Ecto neural progenitor cell (in vitro differentiated cells): Measurements from ENCODE around the gene COL20A1.
A peak's percentile ranks its signal among the peaks of the same experiment; 100 is the strongest.

Experiments
- DNase-seq: peaks from one replicate; pipeline ENCODE4 v3.0.0-alpha.2; 2018; ENCODE audit warnings: low spot score

COL20A1 gene

GRCh38 chr20:63350196-63350595 lies 57.2 kb downstream of the COL20A1 start:
- no peak for DNase-seq

DNA sequence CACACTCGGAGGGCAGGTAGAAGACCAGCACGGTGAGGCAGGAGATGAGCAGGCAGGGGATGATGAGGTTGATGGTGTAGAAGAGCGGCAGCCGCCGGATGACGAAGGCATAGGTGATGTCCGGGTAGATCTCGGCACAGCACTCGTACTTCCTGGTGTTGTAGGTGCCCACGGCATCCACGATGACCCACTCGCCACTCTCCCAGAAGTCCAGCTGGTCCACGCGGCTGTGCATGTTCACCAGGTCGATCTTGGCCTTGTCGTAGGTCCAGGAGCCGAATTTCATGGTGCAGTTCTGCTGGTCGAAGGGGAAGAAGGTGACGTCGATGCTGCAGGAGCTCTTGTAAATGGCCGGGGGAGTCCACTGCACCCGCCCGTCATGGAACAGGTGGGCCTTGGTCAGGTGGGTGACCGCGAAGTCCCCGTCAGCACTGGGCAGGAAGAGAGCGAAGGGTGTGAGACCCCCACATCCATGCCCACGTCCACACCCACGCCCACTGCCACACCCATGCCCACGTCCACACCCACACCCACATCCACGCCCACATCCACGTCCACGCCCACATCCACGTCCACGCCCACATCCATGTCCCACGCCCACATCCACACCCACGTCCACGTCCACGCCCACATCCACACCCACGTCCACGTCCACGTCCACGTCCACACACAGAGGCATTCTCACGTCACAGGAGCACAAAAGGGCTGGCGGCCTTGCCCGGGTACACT lies 57.8 kb downstream of the COL20A1 start:
- DNase-seq: no peak

GRCh38 chr20:63351326-63351700 lies 58.3 kb downstream of the COL20A1 start:
- DNase-seq: no peak

GRCh38 chr20:63351811-63352591 lies 59.0 kb downstream of the COL20A1 start:
- DNase-seq: peak; percentile 77

DNA sequence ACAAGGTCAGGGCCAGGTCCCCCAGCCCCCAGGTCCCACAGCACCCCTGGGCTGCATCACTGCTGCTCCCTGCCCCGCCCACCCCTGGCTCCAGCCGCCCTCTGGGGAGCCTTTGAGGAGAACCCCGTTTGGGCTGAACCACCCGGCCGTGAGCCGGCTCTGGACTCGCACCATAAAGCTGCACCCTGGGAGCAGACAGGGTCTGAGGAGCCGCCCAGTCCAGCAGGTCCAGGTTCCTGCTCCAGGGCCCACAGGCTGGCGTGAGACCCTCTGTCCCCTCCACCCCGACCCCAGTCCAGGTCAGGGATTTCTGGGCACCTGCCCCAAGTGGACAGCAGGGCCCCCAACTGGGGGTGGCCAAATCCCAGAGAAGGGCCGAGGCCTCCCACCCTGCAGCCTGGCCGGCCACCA lies 59.8 kb downstream of the COL20A1 start:
- DNase-seq: no peak

- no peak for DNase-seq
Observed at GRCh38 chr20:63354636-63355350, 61.8 kb downstream of the COL20A1 start.

GRCh38 chr20:63355781-63356295 lies 62.9 kb downstream of the COL20A1 start:
- DNase-seq: no peak

DNA sequence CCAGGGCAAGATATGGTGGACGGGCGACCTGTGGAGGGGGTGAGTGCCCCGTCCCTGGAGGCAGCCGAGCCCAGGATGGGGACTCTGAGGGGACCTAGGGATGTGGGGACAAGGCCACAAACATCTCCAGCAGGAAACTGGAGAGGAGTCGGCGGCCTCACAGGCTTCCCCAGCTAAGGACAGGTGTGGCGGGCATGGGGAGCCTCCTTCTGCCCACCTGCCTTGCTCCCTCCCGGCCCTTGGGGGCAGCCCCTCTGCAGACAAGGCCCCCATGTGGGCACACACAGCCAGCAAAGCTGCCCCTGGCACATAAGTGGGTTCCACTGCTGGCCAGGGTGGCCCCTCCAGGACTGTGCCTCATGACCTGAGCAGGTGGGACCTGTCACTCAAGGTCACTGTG lies 63.5 kb downstream of the COL20A1 start:
- DNase-seq: no peak

DNA sequence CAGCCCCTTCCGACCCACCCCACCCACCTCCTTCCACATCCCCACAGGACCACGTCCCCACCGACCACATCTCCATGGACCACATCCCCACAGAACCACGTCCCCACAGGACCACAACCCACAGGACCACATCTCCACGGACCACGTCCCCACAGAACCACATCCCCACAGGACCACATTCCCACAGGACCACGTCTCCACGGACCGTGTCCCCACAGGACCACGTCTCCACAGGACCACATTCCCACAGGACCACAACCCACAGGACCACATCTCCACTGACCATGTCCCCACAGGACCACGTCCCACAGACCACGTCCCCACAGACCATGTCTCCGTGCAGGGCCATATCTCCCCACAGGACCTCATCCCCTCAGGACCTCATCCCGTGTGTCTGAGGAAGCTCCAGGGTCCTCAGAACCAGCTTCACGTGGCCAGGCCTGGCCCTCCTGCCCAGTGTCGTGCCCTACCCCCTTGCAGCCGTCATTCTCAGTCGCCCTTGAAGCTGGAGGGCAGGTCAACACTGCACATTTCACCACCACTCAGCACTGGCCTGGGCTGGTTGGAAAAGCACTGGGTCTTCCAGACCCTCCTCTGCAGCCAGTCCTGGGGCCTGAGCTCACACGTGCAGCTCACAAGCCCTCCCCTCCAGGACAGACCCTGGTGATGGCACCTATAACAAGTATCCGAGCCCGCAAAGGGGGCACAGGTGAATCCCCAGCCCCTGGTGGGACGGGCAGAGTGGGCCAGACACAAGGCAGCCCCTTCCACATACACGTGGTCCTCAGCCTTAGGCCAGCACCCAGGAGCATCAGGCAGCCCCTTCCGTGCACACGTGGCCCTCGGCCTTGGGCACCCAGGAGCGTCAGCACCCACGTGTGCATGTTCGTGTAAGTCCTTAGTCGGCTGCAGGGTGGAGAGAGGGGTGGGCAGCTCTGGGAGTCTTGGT lies 64.2 kb downstream of the COL20A1 start:
- DNase-seq: no peak

- no peak for DNase-seq
Observed at GRCh38 chr20:63357921-63358905, 65.2 kb downstream of the COL20A1 start.

GRCh38 chr20:63359164-63359934 lies 66.4 kb downstream of the COL20A1 start:
- no peak for DNase-seq

DNA sequence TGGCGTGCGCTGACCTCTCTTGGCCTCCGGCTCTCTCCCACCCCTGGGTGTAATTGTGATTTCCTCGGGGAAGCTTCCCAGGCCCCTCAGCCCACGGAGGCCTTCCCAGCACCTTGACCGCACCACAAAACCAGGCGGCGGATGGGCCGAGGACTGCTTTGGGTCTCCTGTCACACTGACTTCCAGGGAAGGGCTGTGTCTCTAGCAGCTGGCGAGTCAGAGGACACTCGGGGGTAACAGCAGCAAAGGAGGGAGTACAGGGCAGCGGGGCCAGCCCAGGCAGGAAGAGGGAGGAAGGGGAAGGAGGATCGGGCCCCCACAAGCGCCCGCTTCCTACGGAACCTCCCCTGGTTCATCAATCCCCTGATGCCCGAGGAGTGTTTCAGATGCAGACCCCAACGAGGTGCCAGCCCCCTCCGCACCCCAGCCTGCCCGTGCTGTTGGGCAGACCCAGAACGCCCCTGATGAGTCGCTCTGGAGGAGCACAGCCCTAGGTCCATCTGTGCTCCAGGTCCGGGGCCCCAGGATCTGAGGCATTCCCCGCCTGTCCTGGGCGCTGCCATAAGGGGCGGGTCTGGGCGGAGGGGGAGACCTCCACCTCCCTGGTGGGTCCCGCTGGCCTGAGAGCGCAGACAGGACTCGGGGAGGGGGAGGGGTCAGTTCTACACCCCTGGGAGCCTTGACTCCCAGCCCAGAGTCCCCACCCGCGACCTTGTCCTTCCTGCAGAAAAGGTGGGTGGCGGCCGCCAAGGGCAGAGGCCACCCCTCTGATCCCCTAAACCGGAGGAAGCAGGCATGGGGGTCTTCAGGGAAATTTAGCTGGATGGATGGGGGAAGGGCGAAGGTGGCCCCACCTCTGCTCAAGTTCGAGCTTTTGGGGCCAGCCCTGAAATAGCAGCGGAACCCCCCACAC lies 67.2 kb downstream of the COL20A1 start:
- DNase-seq: no peak

GRCh38 chr20:63360850-63361518 lies 68.0 kb downstream of the COL20A1 start, which contains the start of gene CHRNA4:
TSS of gene CHRNA4 (minus strand) at chr20:63361349. CDS start at chr20:63361165, 184 bp downstream.
- no peak for DNase-seq

GRCh38 chr20:63361519-63362435 lies 68.8 kb downstream of the COL20A1 start:
- no peak for DNase-seq

GRCh38 chr20:63362436-63363009 lies 69.5 kb downstream of the COL20A1 start:
- no peak for DNase-seq
